SHP77 treated with DMSO at 0.1 percent for 48 hours (cell line): ENCODE data around the gene MAPK8IP3.

Source experiments
- DNase-seq: peaks from one replicate; lab custom pipeline; 2025; lab: John Stamatoyannopoulos, UW

Gene MAPK8IP3, protein sequence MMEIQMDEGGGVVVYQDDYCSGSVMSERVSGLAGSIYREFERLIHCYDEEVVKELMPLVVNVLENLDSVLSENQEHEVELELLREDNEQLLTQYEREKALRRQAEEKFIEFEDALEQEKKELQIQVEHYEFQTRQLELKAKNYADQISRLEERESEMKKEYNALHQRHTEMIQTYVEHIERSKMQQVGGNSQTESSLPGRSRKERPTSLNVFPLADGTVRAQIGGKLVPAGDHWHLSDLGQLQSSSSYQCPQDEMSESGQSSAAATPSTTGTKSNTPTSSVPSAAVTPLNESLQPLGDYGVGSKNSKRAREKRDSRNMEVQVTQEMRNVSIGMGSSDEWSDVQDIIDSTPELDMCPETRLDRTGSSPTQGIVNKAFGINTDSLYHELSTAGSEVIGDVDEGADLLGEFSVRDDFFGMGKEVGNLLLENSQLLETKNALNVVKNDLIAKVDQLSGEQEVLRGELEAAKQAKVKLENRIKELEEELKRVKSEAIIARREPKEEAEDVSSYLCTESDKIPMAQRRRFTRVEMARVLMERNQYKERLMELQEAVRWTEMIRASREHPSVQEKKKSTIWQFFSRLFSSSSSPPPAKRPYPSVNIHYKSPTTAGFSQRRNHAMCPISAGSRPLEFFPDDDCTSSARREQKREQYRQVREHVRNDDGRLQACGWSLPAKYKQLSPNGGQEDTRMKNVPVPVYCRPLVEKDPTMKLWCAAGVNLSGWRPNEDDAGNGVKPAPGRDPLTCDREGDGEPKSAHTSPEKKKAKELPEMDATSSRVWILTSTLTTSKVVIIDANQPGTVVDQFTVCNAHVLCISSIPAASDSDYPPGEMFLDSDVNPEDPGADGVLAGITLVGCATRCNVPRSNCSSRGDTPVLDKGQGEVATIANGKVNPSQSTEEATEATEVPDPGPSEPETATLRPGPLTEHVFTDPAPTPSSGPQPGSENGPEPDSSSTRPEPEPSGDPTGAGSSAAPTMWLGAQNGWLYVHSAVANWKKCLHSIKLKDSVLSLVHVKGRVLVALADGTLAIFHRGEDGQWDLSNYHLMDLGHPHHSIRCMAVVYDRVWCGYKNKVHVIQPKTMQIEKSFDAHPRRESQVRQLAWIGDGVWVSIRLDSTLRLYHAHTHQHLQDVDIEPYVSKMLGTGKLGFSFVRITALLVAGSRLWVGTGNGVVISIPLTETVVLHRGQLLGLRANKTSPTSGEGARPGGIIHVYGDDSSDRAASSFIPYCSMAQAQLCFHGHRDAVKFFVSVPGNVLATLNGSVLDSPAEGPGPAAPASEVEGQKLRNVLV (N-terminal part only)

DNA sequence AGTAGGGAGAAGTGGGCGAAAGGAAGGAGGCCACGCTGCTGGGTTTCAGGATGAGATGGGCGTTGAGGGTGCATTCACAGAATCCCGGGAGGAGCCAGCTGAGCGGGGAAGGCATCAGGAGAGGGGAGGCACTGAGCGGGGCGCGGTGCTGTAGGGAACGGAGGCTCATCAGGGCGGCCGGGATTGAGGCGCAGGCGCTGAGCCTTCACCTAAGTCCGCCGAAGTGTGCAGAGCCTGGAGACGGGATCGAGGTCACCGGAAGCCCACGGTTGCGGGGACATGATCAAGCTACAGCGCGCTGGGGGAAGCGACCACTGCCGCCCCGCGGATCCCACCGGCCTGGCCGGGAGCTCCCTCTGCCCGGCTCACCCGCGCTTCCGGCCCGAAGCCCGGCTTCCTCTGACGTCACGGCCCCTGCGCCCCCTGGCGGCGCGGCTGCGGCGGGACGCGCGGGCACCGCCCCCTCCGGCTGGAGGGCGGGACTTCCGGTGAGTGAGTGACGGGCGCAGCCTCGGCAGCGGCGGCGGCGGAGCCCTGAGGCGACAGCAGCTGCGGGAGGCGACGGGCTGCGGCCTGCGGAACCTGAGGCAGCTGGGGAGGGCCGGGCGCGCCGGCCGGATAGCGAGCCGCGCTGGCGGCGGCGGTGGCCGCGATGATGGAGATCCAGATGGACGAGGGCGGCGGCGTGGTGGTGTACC, at the start of gene MAPK8IP3:
MAPK8IP3 (plus strand) TSS at position 508 of the 698 bp plus-strand sequence; CDS start at position 653, 145 bp downstream.
- DNase-seq, result peak; percentile 59

DNA sequence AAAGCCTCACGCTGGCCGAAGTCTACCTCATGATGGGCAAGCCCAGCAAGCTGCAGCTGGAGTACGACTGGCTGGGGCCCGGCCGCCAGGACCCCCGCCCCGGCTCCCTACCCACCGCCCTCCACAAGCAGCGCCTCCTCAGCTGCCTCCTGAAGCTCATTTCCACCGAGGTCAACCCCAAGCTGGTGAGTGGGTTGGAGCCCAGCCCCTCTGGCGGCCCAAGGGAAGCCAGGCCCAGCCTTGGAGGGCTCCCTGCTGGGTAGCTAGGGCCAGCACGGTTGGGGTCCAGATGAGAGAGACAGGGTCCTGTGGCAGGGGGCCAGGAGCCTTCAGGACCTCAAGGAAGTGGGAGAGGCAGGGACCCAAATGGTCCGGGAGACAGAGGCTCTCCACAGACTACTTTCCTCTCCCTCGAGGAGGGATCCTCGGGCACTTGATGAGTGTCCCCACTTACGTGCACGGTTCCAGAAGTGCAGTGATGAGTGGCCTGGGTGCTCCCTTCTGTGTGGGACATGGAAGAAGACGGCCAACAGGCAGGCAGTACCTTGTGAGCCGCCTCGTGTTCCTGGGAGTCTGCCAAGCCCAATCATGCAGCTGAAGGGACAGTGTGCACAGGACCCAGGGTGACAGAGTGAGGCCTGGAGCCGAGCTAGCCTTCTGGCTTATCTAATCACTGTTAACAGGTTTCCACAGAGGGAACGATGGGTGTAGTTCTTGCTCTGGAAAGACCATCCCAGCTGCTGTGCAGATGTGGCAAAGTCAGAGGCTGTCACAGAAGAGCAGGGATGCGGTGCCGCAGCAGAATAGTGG, 49.0 kb upstream of the MAPK8IP3 start:
- DNase-seq, result no peak

DNA sequence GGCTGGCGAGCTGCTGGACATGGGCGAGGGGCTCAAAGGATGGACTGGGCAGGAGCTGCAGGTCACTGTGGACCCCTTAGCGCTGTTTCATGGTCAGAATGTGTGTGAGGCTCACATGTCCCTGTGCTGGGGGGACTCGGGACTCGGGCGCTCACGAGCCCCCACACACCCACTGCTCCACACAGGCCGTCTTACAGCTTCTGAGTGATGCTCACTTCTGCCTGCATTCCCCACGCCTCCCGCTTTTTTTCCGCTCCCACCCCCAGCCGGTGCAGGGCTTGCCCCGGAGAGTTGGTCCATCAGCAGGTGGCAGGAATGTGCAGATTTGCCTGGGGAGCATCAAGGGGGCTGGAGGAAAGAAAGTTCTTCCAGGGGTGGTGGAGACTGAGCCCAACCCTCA, 48.2 kb upstream of the MAPK8IP3 start:
- DNase-seq, result no peak

DNA sequence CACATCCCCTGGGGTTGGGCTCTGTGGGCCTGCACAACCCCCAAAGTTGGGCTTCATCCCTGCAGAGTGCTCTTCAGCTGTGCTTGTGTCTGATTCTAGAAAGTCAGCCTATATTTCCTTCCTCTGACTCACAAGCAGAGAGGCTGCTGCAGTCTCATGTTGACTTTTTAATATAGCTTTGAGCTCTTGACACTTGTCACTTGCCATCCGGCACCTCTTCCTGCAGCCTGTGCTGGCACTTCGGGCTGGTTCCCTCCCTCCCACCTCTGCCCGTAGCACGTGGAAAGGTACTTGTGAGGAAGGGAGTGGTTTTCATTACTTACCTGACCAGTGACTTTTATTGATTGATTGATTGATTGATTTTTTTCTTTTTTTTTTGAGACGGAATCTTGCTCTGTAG, 47.0 kb upstream of the MAPK8IP3 start:
- no peak for DNase-seq

DNA sequence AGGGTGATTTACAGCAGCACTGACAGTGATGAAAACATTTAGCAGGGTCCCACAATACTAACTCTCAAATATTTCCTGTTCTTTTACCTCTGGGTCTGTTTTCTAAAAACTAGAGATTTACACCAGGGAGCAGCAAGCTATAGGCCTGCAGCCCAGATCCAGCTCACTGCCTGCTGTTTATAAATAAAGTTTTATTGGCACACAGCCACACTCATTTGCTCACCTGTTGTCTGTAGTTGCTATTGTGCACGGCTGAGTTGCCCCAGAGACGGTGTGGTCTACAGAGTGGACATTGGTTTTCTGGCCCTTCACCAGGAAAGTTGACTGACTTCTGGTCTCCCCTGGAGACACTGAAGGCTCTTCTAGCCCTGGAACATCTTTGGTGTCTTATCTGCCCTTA, 44.2 kb upstream of the MAPK8IP3 start:
- no peak for DNase-seq

DNA sequence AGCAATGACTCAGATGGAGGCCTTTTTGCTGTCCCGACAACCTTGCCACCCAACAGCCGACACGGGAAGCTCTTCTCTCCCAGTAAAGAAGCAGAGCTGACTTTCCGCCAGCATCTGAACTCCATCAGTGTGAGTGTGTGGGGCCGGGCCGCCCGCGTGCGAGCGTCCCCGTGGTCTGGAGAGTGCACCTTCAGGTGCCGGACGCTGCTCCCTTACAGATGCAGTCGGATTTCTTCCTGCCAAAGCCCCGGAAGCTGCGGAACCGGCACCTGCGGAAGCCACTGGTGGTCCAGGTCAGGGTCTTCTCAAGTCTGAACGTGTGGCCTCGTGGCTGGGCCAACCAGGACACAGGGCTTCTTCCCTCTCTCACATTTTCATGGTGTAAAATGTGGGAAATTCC, 43.5 kb upstream of the MAPK8IP3 start:
- DNase-seq, result no peak

DNA sequence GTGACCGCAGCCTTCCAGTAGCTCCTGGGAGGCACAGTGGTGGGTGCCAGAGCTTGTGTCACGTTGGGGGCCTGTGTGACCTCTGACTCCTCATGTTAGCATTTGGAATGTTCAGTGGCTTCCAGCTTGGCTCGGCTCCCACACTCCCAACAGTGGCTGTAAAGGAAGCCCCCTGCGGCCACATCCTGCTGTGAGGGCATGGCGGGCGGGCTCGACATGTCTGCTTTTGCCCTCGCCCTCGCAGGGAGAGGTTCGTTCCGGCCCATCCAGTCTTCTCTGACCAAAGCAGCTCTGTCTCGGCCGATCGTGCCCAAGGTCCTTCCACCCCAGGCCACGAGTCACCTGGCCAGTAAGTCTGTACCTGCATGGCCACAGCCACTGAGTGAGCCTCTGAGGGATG, 40.2 kb upstream of the MAPK8IP3 start:
- DNase-seq, result no peak

DNA sequence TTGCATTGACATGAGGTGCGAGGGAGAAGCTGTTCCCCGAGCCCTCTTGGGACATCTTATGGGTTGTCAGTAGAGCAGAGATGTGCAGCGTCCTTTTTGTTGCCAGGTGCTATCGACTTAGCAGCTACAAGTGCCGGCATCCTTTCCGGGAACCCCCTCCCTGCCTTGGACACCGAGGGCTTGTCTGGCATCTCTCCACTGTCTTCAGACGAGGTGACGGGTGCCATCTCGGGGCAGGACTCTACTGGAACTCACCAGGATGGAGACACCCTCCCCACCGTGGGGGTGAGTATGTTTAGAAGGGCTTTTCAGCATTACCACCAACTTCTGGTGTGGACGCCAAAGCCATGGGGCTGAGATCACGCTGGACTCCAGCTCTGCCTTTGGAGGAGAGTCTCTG, 39.7 kb upstream of the MAPK8IP3 start:
- no peak for DNase-seq

DNA sequence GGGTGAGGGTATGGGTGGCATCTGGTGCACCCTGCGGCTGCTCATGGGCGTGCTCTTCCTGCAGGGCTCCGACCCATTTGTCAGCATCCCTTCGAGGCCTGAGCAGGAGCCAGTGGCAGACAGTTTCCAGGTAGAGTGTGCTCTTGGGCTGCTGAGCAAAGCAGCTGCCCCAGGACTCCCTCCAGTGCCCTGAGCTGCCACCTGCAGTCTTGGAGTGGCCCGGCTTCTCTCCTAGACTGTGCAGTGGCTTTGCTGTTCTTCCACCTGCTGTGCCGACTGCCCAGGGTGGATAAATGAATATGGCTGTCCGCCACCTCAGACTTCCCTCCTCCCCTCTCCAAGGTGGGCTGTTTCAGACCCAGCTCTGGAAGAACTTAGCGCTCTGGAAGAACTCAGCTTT, 38.7 kb upstream of the MAPK8IP3 start:
- DNase-seq, result no peak

DNA sequence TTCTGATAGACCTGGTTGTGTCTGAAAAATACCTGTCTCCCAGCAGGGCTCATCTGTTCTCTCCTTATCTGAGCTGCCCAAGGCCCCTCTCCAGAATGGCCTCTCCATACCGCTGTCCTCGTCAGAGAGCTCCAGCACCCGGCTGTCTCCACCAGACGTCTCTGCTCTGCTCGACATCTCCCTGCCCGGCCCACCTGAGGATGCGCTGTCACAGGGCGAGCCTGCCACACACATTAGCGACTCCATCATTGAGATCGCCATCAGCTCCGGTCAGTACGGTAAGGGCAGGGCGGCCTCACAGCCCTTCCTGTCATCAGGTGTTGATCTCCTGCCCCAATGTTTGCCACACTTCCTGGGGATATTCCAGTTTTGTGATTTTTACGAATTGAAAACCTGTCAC, 38.1 kb upstream of the MAPK8IP3 start:
- no peak for DNase-seq

DNA sequence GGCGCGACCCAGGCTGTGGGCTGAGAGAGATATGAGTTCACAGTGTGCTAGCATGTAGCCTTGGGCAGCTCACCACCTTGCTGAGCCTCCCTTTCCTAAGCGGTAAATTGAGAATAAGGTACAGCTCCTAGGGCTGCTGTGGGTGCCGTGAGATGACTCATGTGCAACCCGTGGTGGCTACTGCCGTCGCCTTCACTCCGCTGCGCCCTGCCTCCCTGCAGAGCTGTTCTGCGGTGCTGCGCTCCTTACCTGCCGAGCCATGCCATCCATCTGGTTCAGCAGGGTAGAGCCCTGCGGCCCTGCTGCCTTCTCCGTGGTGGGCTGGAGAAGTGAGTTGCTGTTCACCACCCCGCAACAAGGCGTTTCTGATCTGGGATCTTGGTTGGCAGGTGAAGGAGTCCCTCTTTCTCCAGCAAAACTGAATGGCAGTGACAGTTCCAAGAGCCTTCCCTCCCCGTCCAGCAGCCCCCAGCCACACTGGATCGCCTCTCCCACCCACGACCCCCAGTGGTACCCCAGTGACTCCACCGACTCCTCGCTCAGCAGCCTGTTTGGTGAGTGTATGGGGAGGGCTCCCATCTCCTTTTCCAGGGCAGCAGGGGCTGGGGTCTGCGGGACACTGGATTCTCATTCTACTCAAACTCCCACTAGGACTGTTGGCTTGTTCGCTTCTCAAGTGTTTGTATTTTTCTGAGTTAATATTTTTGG, 37.2 kb upstream of the MAPK8IP3 start:
- no peak for DNase-seq

DNA sequence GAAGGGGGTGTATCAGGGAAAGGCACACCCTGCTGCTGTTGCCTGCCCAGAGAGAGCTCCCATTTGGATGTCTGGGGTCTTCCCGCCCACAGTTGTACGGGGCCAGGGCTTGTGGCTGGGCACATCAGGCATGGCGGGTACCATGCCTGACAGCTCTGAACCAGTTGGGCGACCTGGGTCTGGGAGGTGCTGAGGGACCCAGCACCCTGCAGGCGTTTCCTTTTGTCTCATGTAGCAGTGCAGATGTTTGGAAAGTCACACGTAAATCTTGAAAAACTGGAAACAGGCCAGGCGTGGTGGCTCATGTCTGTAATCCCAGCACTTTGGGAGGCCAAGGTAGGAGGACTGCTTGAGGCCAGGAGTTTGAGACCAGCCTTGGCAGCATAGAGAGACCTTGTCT, 36.3 kb upstream of the MAPK8IP3 start:
- no peak for DNase-seq

DNA sequence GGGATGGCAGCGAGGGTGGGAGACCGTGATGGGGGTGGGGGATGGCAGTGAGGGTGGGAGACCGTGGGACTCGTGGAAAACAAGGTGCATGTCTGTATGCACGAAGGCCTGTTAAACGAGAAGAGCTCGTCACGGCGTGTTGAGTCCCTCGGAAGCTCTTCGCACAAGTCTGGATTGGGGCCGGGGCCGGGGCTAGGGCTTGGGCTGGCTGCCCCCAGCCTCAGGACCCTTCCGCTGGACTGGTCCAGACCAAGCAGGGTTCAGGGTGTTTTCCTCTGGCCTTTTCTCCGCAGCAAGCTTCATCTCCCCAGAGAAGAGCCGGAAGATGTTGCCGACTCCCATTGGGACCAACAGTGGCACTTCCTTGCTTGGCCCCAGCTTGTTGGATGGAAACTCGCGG, 35.6 kb upstream of the MAPK8IP3 start:
- no peak for DNase-seq

DNA sequence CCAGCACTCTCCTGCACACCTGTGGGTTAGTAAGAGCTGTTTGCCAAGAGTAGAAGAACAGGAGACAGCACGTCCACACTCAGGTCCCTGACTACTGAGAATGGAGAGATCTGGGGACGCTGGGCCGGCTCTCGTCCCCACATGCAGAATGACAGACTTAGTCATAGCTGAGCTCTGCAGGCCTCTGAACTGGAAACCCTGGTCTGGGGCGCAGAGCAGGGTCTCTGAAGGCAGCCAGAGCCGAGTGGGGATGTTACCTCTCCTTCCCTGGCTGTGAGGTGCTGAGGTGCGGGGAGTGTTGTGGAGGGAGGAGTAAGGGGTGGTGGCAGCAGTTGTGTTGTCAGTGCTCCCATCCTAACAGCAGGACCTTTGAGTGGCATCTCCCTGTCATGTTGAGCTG, 35.1 kb upstream of the MAPK8IP3 start:
- DNase-seq, result no peak

DNA sequence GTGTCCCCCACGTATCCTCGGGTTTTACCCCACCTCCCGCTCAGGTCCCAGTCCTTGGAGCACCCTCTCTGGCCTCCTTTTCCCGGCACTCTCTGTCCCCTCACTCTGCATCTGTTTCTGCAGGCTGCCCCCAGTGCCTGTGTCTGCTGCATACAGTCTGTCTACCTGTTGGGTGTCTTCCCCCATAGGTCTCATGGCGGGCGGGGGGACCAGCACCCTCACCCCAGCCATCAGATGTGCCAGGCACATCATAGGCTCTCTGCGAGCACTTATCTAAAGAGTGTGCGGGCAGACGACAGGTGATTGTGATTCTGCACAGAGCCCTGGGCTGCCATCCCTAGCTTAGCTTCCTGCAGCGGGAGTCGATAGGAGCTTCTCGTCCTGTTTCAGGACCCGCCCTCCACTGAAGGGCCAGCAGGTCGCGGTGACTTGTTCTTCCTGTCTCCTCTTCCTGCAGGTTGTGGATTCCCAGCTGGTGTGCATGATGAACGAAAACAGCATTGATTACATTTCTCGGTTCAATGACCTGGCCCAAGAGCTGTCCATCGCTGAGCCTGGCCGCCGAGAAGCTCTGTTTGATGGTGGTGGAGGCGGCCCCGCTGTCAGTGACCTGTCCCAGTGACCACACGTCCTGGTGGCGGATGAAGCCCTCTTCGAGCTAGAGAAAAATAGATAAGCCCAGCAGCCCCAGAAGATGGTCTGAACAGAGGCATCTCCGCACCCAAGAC, 32.4 kb upstream of the MAPK8IP3 start:
- no peak for DNase-seq

DNA sequence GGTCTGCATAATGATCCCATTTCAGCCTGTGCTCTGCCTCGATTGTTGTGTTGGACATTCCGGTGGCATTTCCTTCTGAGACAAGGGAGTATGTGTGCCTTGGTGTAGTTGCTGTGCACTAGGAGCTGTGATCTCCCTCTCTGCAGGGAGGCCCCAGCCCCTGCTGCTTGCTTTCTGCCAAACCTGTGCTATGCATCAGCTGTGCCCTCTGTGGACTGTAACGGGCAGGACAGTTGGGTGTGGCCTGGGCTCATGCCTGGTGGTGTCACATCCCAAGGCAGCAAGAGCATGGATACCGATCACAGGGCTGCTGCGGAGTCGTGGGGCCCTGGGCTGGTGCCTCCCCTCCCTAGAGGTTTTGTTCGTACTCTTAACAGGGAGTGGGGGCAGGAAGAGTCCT, 31.7 kb upstream of the MAPK8IP3 start:
- DNase-seq, result no peak

DNA sequence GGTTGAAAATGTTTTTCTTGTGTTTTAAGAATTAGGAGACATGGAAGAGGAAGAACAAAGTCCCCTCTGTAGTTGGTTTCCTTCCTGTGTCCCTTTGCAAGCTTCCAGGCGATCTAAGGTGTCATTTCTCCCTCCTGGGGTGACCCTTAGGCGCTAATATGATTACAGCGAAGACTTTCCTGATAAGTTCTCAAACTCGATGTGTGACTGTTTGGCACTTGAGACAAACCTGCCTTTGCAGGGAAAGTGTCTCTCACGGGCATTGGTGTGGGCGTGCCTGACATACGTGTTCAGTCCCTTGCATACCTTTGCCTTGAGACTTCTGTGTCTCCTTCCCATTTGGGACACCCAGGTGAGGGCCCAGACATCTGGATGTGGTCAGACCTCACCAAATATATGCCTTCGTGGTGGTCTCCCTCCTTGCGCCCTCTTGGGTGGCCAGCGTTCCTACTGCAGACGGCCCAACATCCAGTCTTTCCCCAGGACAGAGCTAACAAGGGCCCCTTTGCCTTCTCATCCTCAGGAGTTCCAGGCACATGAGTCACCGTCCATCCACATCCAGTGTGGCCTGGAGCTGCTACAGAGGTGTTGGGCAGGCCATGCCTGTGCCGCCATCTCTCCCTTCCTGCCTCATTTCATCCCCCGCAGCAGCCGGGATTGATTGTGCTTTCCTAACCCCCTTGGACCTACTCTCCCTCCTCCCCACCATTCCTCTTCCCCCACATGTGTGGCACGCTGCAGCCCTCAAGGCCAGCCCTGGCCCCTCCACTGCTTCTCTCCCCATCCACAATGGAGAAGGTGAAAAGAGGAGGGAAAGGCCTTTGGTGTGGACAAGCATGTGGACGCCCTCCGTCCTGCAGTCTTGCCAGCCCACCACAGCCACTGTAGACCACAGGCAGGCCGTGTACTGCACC, 31.0 kb upstream of the MAPK8IP3 start:
- DNase-seq, result no peak

DNA sequence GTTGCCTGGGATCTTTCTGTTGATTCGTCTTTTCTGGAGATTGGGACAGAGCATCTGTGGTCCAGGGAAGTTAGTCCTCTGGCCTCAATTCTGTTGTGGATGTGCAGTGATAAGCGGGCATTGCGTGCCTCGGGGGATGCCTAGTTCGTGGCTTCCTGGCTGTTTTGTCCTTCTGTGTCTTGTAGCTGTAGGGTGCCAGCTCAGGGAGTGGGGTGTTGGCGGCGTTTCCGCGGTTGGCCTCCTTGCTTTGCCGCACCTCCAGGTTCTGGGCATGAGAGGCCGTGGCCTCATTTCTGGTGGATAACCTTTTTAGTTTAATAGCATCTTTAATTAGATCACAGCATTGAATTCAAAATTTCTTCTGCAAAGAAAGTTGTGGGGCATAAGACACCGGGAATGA, 29.3 kb upstream of the MAPK8IP3 start:
- DNase-seq, result no peak
